HL-60 (cell line): ENCODE measurements around the gene ZCCHC24.

ENCODE experiments used
- DNase-seq, 2 experiments: peaks; one replicate each; pipeline ENCODE4 v3.0.0-alpha.2; 2010 to 2020; ENCODE audit warnings: low read depth in 1 of 2, low spot score in 1 of 2
- H3K27ac ChIP-seq: fragments of 250-450 bp; sonication (Bioruptor Pico); replicated peaks from 2 replicates; pipeline ENCODE4 v1.5.1; 2020; ENCODE audit warnings: mild to moderate bottlenecking, moderate library complexity
- H3K27me3 ChIP-seq: fragments of 250-450 bp; sonication (Bioruptor Pico); 2 replicates; pipeline ENCODE4 v1.5.1; 2021; ENCODE audit warnings: mild to moderate bottlenecking, moderate library complexity; ENCODE audit not compliant: insufficient read depth, poor library complexity, severe bottlenecking
- H3K4me3 ChIP-seq: replicated peaks from 2 replicates; pipeline ENCODE4 v1.5.1; 2011; ENCODE audit warnings: mild to moderate bottlenecking, control low read depth, low read length; ENCODE audit not compliant: insufficient read depth
- GABPA ChIP-seq: IDR thresholded peaks from 2 replicates; pipeline ENCODE4 v1.6.1; 2012; ENCODE audit warnings: low read depth
- POLR2AphosphoS5 ChIP-seq: IDR thresholded peaks from 2 replicates; pipeline ENCODE4 v1.6.1; 2012; ENCODE audit warnings: low read depth
- REST ChIP-seq: IDR thresholded peaks from 2 replicates; pipeline ENCODE4 v1.6.1; 2012; ENCODE audit warnings: low read depth; ENCODE audit not compliant: insufficient replicate concordance
- SPI1 ChIP-seq: IDR thresholded peaks from 2 replicates; pipeline ENCODE4 v1.6.1; 2012; ENCODE audit warnings: low read depth, mild to moderate bottlenecking, borderline replicate concordance
- TF ChIP-seq, protein P1 (sequence below): IDR thresholded peaks from one replicate; pipeline ENCODE4 v1.5.1; 2011; ENCODE audit warnings: low read length, control low read depth, inconsistent platforms; ENCODE audit not compliant: insufficient read depth

Gene ZCCHC24

DNA sequence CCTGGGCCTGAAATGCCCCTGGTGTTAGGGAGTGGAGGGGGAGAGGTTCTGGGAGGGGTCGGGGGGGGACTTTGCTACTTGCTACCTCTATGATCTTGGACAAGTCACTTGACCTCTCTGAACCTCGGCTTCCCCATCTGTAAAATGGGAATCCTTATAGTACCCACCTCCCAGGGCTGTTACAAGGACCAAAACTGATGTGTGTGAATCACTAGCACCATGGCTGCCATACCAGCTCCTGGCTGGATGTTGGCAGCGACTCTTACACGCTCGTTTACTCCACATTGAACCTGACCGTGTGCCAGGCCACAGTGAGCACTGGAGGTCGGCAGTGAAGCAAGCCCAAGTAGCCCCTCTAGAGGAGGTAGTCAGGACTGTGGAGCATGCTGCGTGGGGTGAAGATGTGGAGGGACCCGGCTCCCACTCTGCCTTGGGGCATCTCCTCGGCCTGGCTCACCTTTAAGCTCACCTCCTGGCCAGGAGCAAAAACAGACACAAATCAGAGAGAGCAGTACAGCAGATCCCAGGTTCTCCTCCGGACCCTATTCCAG, 69.3 kb downstream of the ZCCHC24 start:
- H3K27me3 ChIP-seq, result no peaks in the 10 kb centered on the region
- no peak overlapping the region for H3K27ac ChIP-seq
- no peak for TF ChIP-seq REST
- TF ChIP-seq POLR2AphosphoS5, result no peak
- TF ChIP-seq SPI1, result no peak
- TF ChIP-seq, protein P1, sequence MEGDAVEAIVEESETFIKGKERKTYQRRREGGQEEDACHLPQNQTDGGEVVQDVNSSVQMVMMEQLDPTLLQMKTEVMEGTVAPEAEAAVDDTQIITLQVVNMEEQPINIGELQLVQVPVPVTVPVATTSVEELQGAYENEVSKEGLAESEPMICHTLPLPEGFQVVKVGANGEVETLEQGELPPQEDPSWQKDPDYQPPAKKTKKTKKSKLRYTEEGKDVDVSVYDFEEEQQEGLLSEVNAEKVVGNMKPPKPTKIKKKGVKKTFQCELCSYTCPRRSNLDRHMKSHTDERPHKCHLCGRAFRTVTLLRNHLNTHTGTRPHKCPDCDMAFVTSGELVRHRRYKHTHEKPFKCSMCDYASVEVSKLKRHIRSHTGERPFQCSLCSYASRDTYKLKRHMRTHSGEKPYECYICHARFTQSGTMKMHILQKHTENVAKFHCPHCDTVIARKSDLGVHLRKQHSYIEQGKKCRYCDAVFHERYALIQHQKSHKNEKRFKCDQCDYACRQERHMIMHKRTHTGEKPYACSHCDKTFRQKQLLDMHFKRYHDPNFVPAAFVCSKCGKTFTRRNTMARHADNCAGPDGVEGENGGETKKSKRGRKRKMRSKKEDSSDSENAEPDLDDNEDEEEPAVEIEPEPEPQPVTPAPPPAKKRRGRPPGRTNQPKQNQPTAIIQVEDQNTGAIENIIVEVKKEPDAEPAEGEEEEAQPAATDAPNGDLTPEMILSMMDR, result no peak
- TF ChIP-seq GABPA, result no peak
- no peak overlapping the region for H3K4me3 ChIP-seq
- no peak for DNase-seq

DNA sequence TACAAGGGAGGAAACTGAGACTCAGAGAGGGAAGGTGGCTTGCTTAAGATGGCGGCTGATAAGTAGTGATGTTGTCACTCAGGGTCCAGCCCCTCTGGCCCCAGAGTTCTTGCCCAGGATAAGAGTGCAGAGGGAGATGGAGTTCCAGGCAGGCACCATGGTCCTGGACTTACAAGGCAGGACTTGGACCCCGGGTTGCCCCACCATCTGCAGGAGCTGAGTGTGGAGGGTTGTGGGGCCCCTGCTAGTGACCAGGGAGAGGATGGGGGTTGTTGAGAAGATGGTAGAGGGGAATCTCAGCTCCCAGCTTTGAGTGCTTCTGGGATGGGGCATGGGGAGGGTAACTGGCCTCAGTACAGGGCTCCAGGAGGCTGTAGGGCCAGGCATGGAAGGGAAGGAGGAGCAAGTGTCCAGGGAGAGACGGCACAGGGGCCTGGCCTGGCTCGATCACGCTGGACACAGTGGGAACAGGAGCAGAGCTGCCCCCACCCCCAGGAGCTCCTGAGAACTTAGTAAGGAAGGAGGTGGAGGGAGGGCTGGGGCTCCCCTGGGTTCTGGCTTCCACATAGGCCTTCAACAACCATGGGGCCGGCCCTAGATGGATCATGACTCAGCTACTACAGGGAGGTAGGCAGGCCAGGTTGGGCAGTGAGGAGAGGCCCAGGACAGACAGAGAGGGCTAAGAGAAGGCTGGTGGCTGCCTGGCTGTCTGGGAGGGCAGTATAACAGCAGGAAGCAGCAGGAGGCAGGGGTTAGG, 69.9 kb downstream of the ZCCHC24 start:
- no peak for DNase-seq
- Histone ChIP-seq H3K27ac (no peak overlapping the region), H3K27me3 (no peaks in the 10 kb centered on the region), H3K4me3 (no peak overlapping the region)
- TF ChIP-seq REST (no peak), GABPA (no peak)

DNA sequence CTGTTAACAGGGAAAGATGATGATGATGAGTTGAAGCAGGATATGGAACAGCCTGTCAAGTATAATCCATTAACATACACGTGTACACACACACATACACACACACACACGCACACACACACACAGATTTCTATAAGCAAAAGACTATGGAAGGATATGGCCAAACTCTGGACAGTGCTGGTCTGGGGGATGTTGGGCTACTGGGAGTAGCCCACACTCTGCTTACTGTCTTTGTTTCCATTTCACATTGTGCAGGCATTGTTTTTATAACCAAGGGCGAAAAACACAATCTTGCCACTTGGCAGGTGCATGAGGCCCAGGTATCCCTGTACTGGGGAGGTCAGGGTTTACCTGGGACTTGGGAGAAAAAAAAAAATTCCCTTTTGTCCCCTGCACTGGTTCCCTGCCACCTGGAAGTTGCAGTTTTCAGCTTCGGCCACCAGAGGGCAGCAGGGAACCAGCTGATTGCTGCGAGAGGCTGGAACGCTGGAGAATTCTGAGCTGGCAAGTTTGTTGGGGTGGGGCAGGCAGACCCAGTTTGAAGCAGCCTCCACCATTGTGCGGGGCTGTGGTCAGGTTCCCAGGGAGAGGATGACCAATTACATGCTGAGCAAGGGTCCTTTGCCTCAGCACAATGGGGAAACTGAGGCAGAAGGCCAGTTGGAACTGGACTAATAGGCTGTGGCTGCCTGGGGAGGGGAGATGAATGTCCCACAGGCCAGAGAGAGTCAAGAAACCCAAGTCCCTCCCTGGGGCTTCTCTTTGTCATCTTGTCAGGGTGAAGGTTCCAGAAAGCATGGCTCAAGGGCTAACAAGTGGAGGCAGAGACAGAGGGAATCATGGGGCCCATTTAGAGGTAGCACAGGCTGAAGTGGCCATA, 70.9 kb downstream of the ZCCHC24 start:
- peak in 1 of 2 experiments; percentile 71 for DNase-seq

More for the DNA sequence above, 70.9 kb downstream of the ZCCHC24 start:
- H3K4me3 ChIP-seq, result no peak overlapping the region
- no peak overlapping the region for H3K27ac ChIP-seq
- TF ChIP-seq SPI1 (no peak), REST (no peak), POLR2AphosphoS5 (no peak)
- TF ChIP-seq, protein P1, result peak; percentile 83
- H3K27me3 ChIP-seq, result no peaks in the 10 kb centered on the region
